HepG2 (cell line): ENCODE data around the gene HSF4. TPM values are rescaled to one million over a fixed set of nuclear protein-coding genes. Genes with fewer than 3 reads are reported as not detected.

Source experiments
- AGO2 ChIP-seq: fragments of 200-400 bp; formaldehyde crosslinking; optimal IDR thresholded peaks from 2 replicates; pipeline ENCODE3; 2017; ENCODE audit warnings: mild to moderate bottlenecking, low read depth, low read length, moderate library complexity
- ARID5B ChIP-seq: IDR thresholded peaks from 2 replicates; pipeline ENCODE4 v1.4.0; 2020; ENCODE audit warnings: mild to moderate bottlenecking, missing genetic modification reagents
- CERS6 ChIP-seq: sonication (generic); formaldehyde crosslinking; IDR thresholded peaks from 2 replicates; pipeline ENCODE4 v1.5.0; 2020; ENCODE audit warnings: missing genetic modification reagents
- CHCHD3 ChIP-seq: sonication (generic); formaldehyde crosslinking; IDR thresholded peaks from 2 replicates; pipeline ENCODE4 v1.8.0; 2022; ENCODE audit warnings: mild to moderate bottlenecking, missing genetic modification reagents, moderate library complexity
- DBP ChIP-seq: sonication (generic); formaldehyde crosslinking; IDR thresholded peaks from 2 replicates; pipeline ENCODE4 v1.4.0; 2020; ENCODE audit warnings: missing genetic modification reagents; ENCODE audit errors: not compliant biosample characterization
- ELF4 ChIP-seq: sonication (generic); formaldehyde crosslinking; IDR thresholded peaks from 2 replicates; pipeline ENCODE4 v1.5.0; 2020; ENCODE audit warnings: missing genetic modification reagents, mild to moderate bottlenecking, moderate library complexity, borderline replicate concordance
- FOXK2 ChIP-seq: fragments of 450-650 bp; IDR thresholded peaks from 2 replicates; pipeline ENCODE4 v1.6.1; 2016
- GABPB1 ChIP-seq: IDR thresholded peaks from 2 replicates; pipeline ENCODE4 v1.6.1; 2016; ENCODE audit warnings: mild to moderate bottlenecking, missing genetic modification reagents, moderate library complexity, missing compliant biosample characterization
- ISL2 ChIP-seq: sonication (generic); formaldehyde crosslinking; IDR thresholded peaks from 2 replicates; pipeline ENCODE4 v1.5.0; 2020; ENCODE audit warnings: missing genetic modification reagents
- KLF6 ChIP-seq: IDR thresholded peaks from 2 replicates; pipeline ENCODE4 v1.8.0; 2016; ENCODE audit warnings: missing biosample characterization, missing genetic modification reagents
- MED13 ChIP-seq: sonication (generic); formaldehyde crosslinking; IDR thresholded peaks from 2 replicates; pipeline ENCODE4 v1.5.0; 2020; ENCODE audit warnings: missing genetic modification reagents
- NR2F6 ChIP-seq, 2 experiments: IDR thresholded peaks; 2 replicates each; pipeline ENCODE4 v1.6.1; 2016; ENCODE audit warnings: antibody characterized with exemption in 1 of 2, mild to moderate bottlenecking in 1 of 2
- PHF8 ChIP-seq: sonication (generic); formaldehyde crosslinking; IDR thresholded peaks from 2 replicates; pipeline ENCODE4 v1.5.0; 2020; ENCODE audit warnings: missing genetic modification reagents
- PLSCR1 ChIP-seq: sonication (generic); formaldehyde crosslinking; IDR thresholded peaks from 2 replicates; pipeline ENCODE4 v1.5.0; 2020; ENCODE audit warnings: missing genetic modification reagents, mild to moderate bottlenecking, borderline replicate concordance
- PRDM10 ChIP-seq: sonication (generic); formaldehyde crosslinking; IDR thresholded peaks from 2 replicates; pipeline ENCODE4 v1.4.0; 2020; ENCODE audit warnings: low read depth, missing genetic modification reagents
- SMAD3 ChIP-seq: sonication (generic); formaldehyde crosslinking; IDR thresholded peaks from 2 replicates; pipeline ENCODE4 v1.4.0; 2020; ENCODE audit warnings: missing genetic modification reagents
- SSRP1 ChIP-seq: IDR thresholded peaks from 2 replicates; pipeline ENCODE4 v1.6.1; 2016; ENCODE audit warnings: control low read depth
- ZNF577 ChIP-seq: sonication (generic); formaldehyde crosslinking; IDR thresholded peaks from 2 replicates; pipeline ENCODE4 v1.4.0; 2020; ENCODE audit warnings: mild to moderate bottlenecking, low read depth, missing genetic modification reagents, borderline replicate concordance
- ZNF746 ChIP-seq: sonication (generic); formaldehyde crosslinking; IDR thresholded peaks from 2 replicates; pipeline ENCODE4 v1.8.0; 2022; ENCODE audit warnings: mild to moderate bottlenecking, missing genetic modification reagents
- ZNF782 ChIP-seq: sonication (generic); formaldehyde crosslinking; IDR thresholded peaks from 2 replicates; pipeline ENCODE4 v1.4.0; 2020; ENCODE audit warnings: missing genetic modification reagents, mild to moderate bottlenecking, borderline replicate concordance
- polyA plus RNA-seq, 8 experiments: library from polyadenylated mRNA; depleted of rRNA in 3 of 8; stranded (reverse) in 7 of 8; unstranded in 1 of 8; fragments of >200 nt; fragmentation: Illumina TruSeq in 4 of 8; extraction: Trizol in 4 of 8; gene quantifications; 2 replicates each; pipeline versions ENCODE4 v1.2.1 to v1.2.3, GENCODE V29; 2011 to 2016; ENCODE audit warnings: low read depth in 4 of 8, missing spikeins in 1 of 8, mixed read lengths in 1 of 8; ENCODE audit not compliant: insufficient read depth in 1 of 8
- total RNA-seq, 5 experiments: library from RNA; depleted of rRNA; stranded (reverse); fragments of >200 nt; fragmentation: Illumina TruSeq; extraction: Trizol; gene quantifications; 2 replicates each; pipeline ENCODE4 v1.2.3, GENCODE V29; 2016; ENCODE audit warnings: low read depth in 1 of 5

The HSF4 gene
- total and polyA plus RNA-seq, 2 of the 13 experiments (the other 11 are each of a cell fraction or from before 2014, with no cell fraction given): 3.5 to 16.9 TPM

GRCh38 chr16:67184995-67185650 is 20.6 kb downstream of the HSF4 start (continued):
- TF ChIP-seq ZNF782 (peak; percentile 51; the same call in 1 of the 2 replicates), NR2F6 (IDR thresholded peaks at IDR 0.05) (no peak), NR2F6 (CRISPR knock-in tag; IDR thresholded peaks at IDR 0.05) (peak; percentile 80), SMAD3 (peak; percentile 88; the same call in 1 of the 2 replicates), ARID5B (CRISPR knock-in tag) (peak; percentile 74), AGO2 (no peak), KLF6 (peak; percentile 98; the same call in 1 of the 2 replicates), PLSCR1 (0 out of 2 replicates have a peak, but pooled peaks have one; percentile 16), ELF4 (CRISPR knock-in tag) (no peak), ISL2 (CRISPR knock-in tag) (peak; percentile 61; the same call in 1 of the 2 replicates), SSRP1 (CRISPR knock-in tag) (no peak), ZNF577 (CRISPR knock-in tag) (no peak), FOXK2 (no peak), MED13 (CRISPR knock-in tag) (peak; percentile 84), ZNF746 (CRISPR knock-in tag) (no peak), CERS6 (CRISPR knock-in tag) (peak; percentile 45; the same call in 1 of the 2 replicates), DBP (no peak), PHF8 (peak; percentile 64), CHCHD3 (peak; percentile 95), GABPB1 (CRISPR knock-in tag) (peak; percentile 71), PRDM10 (CRISPR knock-in tag) (peak; percentile 74)
